PC-3 (cell line): ENCODE results near the gene PRMT3. TPM values are rescaled to one million over a fixed set of nuclear protein-coding genes. Genes with fewer than 3 reads are reported as not detected.
A peak's percentile ranks its signal among the peaks of the same experiment; 100 is the strongest.

Experiments
- ATAC-seq: fragments of 200-7000 bp; cut with Tn5 transposase; 2 replicates; pipeline ENCODE4 v1.9.1; 2020; ENCODE audit warnings: mild to moderate bottlenecking, moderate library complexity
- BruUV-seq: library from RNA; stranded (reverse); fragments of 400-500 nt; replicated peaks from 2 replicates; lab custom pipeline; 2021; lab: Mats Ljungman, UMichigan
- CTCF ChIA-PET: fragments of 300-600 bp; sonication (Branson Sonifier 250); formaldehyde crosslinking; loops from one replicate; lab custom pipeline; 2022; ENCODE audit warnings: antibody characterized with exemption; lab: Charles Lee
- POLR2A ChIA-PET: fragments of 300-600 bp; sonication (Branson Sonifier 250); formaldehyde crosslinking; loops from one replicate; lab custom pipeline; 2022; ENCODE audit warnings: antibody characterized with exemption; ENCODE audit not compliant: unreplicated experiment; lab: Charles Lee
- DNase-seq: peaks from one replicate; pipeline ENCODE4 v3.0.0-alpha.2; 2015
- H2AFZ ChIP-seq: fragments of 300-600 bp; sonication (generic); 2 replicates; pipeline ENCODE4 v1.6.0; 2016; ENCODE audit warnings: antibody characterized with exemption, low read length
- H3F3A ChIP-seq: fragments of 300-600 bp; sonication (generic); one replicate; pipeline ENCODE4 v1.6.0; 2017; ENCODE audit warnings: antibody characterized with exemption, low read length, control low read depth, mild to moderate bottlenecking; ENCODE audit not compliant: unreplicated experiment
- H3K27ac ChIP-seq: fragments of 300-600 bp; sonication (generic); 2 replicates; pipeline ENCODE4 v1.5.1; 2016; ENCODE audit warnings: mild to moderate bottlenecking, low read length
- H3K27me3 ChIP-seq: fragments of 300-600 bp; sonication (generic); 2 replicates; pipeline ENCODE4 v1.6.1; 2016; ENCODE audit warnings: low read length, mixed read lengths
- H3K36me3 ChIP-seq: fragments of 300-600 bp; sonication (generic); 2 replicates; pipeline ENCODE4 v1.6.1; 2016; ENCODE audit warnings: low read depth, mixed run types, low read length, mixed read lengths
- H3K4me1 ChIP-seq: fragments of 300-600 bp; sonication (generic); 2 replicates; pipeline ENCODE4 v1.5.1; 2016; ENCODE audit warnings: low read length; ENCODE audit not compliant: insufficient read depth
- H3K4me2 ChIP-seq: fragments of 300-600 bp; sonication (generic); 2 replicates; pipeline ENCODE4 v1.6.0; 2016; ENCODE audit warnings: low read length
- H3K4me3 ChIP-seq: fragments of 300-600 bp; sonication (generic); 2 replicates; pipeline ENCODE4 v1.5.1; 2016; ENCODE audit warnings: mild to moderate bottlenecking, low read length, mixed read lengths
- H3K79me2 ChIP-seq: fragments of 300-600 bp; sonication (generic); 2 replicates; pipeline ENCODE4 v1.6.1; 2017; ENCODE audit warnings: low read length, mixed read lengths
- H3K9ac ChIP-seq: fragments of 300-600 bp; sonication (generic); 2 replicates; pipeline ENCODE4 v1.6.0; 2016; ENCODE audit warnings: mild to moderate bottlenecking, low read length
- H3K9me2 ChIP-seq: fragments of 300-600 bp; sonication (generic); replicated peaks from 2 replicates; pipeline ENCODE4 v1.6.1; 2016; ENCODE audit warnings: mixed run types, low read length, mixed read lengths
- H3K9me3 ChIP-seq: fragments of 300-600 bp; sonication (generic); 2 replicates; pipeline ENCODE4 v1.6.1; 2016; ENCODE audit warnings: low read length, mixed read lengths
- H4K20me1 ChIP-seq: fragments of 300-600 bp; sonication (generic); 2 replicates; pipeline ENCODE4 v1.6.1; 2016; ENCODE audit warnings: low read length, mixed read lengths
- EZH2 ChIP-seq: fragments of 300-600 bp; sonication (generic); IDR thresholded peaks from one replicate; pipeline ENCODE4 v1.6.1; 2017; ENCODE audit warnings: antibody characterized with exemption, mild to moderate bottlenecking, low read length; ENCODE audit not compliant: unreplicated experiment
- EZH2phosphoT487 ChIP-seq: fragments of 300-600 bp; sonication (generic); IDR thresholded peaks from 2 replicates; pipeline ENCODE4 v1.6.1; 2018; ENCODE audit warnings: mild to moderate bottlenecking, antibody characterized with exemption, low read length, borderline replicate concordance
- intact Hi-C: fragments of 100-400 bp; cut with micrococcal nuclease; formaldehyde crosslinking; loops from 2 replicates; pipeline ENCODE4 v1.9.0; 2023
- total RNA-seq: library from RNA; depleted of rRNA; stranded (reverse); fragments of >200 nt; gene quantifications from 2 replicates; pipeline ENCODE4 v1.2.3, GENCODE V29; 2014
- TF ChIP-seq, protein P1 (sequence below): fragments of 300-600 bp; sonication (generic); conservative IDR thresholded peaks from 2 replicates; pipeline ENCODE4 v1.5.1; 2017; ENCODE audit warnings: antibody characterized with exemption, low read depth, mild to moderate bottlenecking, low read length

Gene PRMT3
- total RNA-seq, 1 experiment from 2014 or later = 43.7 TPM

DNA sequence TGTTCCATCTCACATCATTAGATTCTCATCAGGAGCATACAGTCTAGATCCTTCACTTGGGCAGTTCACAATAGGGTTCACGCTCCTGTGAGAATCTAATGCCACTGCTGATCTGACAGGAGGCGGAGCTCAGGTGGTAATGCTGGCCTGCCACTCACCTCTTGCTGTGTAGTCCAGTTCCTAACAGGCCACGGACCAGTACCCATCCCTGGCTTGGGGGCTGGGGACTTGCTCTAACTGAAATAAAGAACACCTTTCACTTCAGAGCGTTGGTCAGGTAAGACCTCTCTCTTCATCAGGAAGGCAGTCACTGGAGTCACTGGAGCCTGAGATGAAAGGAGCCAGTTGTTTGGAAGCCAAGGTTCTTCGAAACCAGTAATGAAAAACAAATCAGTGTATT, 41.7 kb downstream of the PRMT3 start:
- Histone ChIP-seq H3K9me2 (no peaks in the 10 kb centered on the region), H3K4me1 (no peaks in the 10 kb centered on the region), H3K79me2 (no peaks in the 10 kb centered on the region), H3K27ac (no peak overlapping the region), H4K20me1 (no peaks in the 10 kb centered on the region), H2AFZ (no peak overlapping the region), H3K36me3 (peaks cover 4% of the 10 kb centered on the region; the same call in 1 of the 2 replicates), H3K9me3 (no peaks in the 10 kb centered on the region), H3K4me3 (no peak overlapping the region), H3K9ac (no peak overlapping the region), H3K27me3 (no peaks in the 10 kb centered on the region), H3K4me2 (no peak overlapping the region), H3F3A (no peaks in the 10 kb centered on the region)
- DNase-seq (no peak), ATAC-seq (no peak)
- CTCF ChIA-PET = no interaction called here
- BruUV-seq = no TSS peak
- intact Hi-C loops = no loop called here
- POLR2A ChIA-PET = no interaction called here
- TF ChIP-seq, protein P1, sequence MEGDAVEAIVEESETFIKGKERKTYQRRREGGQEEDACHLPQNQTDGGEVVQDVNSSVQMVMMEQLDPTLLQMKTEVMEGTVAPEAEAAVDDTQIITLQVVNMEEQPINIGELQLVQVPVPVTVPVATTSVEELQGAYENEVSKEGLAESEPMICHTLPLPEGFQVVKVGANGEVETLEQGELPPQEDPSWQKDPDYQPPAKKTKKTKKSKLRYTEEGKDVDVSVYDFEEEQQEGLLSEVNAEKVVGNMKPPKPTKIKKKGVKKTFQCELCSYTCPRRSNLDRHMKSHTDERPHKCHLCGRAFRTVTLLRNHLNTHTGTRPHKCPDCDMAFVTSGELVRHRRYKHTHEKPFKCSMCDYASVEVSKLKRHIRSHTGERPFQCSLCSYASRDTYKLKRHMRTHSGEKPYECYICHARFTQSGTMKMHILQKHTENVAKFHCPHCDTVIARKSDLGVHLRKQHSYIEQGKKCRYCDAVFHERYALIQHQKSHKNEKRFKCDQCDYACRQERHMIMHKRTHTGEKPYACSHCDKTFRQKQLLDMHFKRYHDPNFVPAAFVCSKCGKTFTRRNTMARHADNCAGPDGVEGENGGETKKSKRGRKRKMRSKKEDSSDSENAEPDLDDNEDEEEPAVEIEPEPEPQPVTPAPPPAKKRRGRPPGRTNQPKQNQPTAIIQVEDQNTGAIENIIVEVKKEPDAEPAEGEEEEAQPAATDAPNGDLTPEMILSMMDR = no peak
- TF ChIP-seq EZH2 (no peak), EZH2phosphoT487 (no peak)

DNA sequence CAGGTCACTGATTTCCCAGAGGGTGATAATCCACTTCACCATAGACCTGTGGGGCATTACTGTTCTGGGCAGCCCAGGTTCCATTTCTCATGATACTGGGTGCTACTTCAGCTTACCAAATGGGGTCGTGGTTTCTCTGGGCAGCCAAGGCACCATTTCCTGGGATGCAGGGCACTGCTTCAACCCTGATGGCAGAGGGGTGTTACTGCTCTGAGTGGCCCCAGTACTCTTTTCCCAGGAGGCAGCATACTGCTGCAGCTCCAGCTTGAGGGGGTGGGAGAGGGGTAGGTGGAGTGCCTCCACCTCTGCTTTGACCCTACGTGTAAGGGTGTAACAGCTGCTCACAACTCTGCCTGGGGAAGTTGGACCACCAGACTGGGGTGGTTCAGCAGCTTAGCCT, 51.1 kb downstream of the PRMT3 start:
- H3K27ac ChIP-seq = no peak overlapping the region
- H3K4me3 ChIP-seq = no peak overlapping the region
- no peak for TF ChIP-seq EZH2
- no peak for TF ChIP-seq EZH2phosphoT487
- TF ChIP-seq, protein P1 = no peak
- no TSS peak for BruUV-seq
- no peak overlapping the region for H3K9ac ChIP-seq
- no peaks in the 10 kb centered on the region for H3K79me2 ChIP-seq
- DNase-seq (no peak), ATAC-seq (no peak)
- CTCF ChIA-PET = no interaction called here
- H3K27me3 ChIP-seq = no peaks in the 10 kb centered on the region
- H3K4me2 ChIP-seq = no peak overlapping the region
- no peaks in the 10 kb centered on the region for H3F3A ChIP-seq
- intact Hi-C loops = no loop called here
- no peaks in the 10 kb centered on the region for H3K36me3 ChIP-seq
- H3K9me3 ChIP-seq = no peaks in the 10 kb centered on the region
- H3K4me1 ChIP-seq = no peaks in the 10 kb centered on the region
- POLR2A ChIA-PET = no interaction called here
- no peaks in the 10 kb centered on the region for H3K9me2 ChIP-seq
- no peaks in the 10 kb centered on the region for H4K20me1 ChIP-seq
- no peak overlapping the region for H2AFZ ChIP-seq

DNA sequence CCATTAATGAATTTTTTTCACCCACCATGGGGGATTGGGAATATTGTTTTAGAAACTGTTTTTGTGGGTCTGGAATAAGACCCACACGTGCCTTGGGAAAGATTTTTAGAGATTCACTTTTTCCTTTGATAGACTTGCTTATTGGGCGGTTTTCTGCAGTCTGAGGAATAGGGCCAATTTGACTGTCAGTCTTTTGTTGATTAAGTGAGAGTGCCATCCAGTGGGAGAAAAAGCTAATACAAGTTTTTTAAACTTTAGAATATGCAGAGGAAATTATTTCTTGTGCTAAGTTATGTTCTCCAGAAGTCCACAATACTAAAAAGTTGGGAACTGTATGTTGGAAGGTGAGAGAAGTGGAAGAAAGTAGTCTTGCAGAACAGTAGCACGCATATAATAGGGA, 56.1 kb downstream of the PRMT3 start:
- TF ChIP-seq EZH2phosphoT487 = no peak
- TF ChIP-seq, protein P1 = peak; percentile 58
- no peaks in the 10 kb centered on the region for H3K9me2 ChIP-seq
- no peaks in the 10 kb centered on the region; the same call in 1 of the 2 replicates for H3K36me3 ChIP-seq
- H3K4me3 ChIP-seq = no peak overlapping the region
- H4K20me1 ChIP-seq = no peaks in the 10 kb centered on the region
- ATAC-seq = peak; percentile 57
- H3K79me2 ChIP-seq = no peaks in the 10 kb centered on the region
- peak; percentile 41 for DNase-seq
- ChIA-PET CTCF (interaction anchor here (0.5 to 1.7 kb wide), 4 partner anchors 35 to 505 kb away, joined by 4 to 8 read pairs (median 4); no protein-coding TSS in a partner anchor), POLR2A (no interaction called here)
- no peaks in the 10 kb centered on the region for H3K4me1 ChIP-seq
- H3K27ac ChIP-seq = no peak overlapping the region
- H3K9ac ChIP-seq = no peak overlapping the region
- H2AFZ ChIP-seq = no peak overlapping the region
- no peaks in the 10 kb centered on the region for H3K27me3 ChIP-seq
- intact Hi-C loops = loop anchor here (1.0 kb wide), 2 partner anchors 46 to 315 kb away; no protein-coding TSS in a partner anchor
- H3K9me3 ChIP-seq = no peaks in the 10 kb centered on the region
- BruUV-seq = no TSS peak
- no peaks in the 10 kb centered on the region for H3F3A ChIP-seq
- H3K4me2 ChIP-seq = no peak overlapping the region
